HTERT RPE-1 (cell line): ENCODE results near the gene C1QTNF12.

ENCODE experiments used
- in situ Hi-C: fragments of 300-500 bp; cut with MboI; formaldehyde crosslinking; loops from 4 replicates; pipeline ENCODE4 v1.14.3; 2020; ENCODE audit warnings: low sequenced_read_pairs

The C1QTNF12 gene

GRCh38 chr1:1230656-1231399, 15.7 kb downstream of the C1QTNF12 start:
- in situ Hi-C loops = no loop called here

- in situ Hi-C loops = no loop called here
Observed at GRCh38 chr1:1229770-1230169, 16.8 kb downstream of the C1QTNF12 start.

- in situ Hi-C loops = no loop called here
Observed at GRCh38 chr1:1228596-1229321, 17.8 kb downstream of the C1QTNF12 start.

- in situ Hi-C loops = no loop called here
Observed at GRCh38 chr1:1228187-1228586, 18.3 kb downstream of the C1QTNF12 start.

GRCh38 chr1:1227386-1227785, 19.1 kb downstream of the C1QTNF12 start:
- in situ Hi-C loops = no loop called here

GRCh38 chr1:1226566-1227362, 19.8 kb downstream of the C1QTNF12 start:
- in situ Hi-C loops = no loop called here

GRCh38 chr1:1225913-1226312, 20.6 kb downstream of the C1QTNF12 start:
- in situ Hi-C loops = no loop called here

GRCh38 chr1:1225238-1225845, 21.2 kb downstream of the C1QTNF12 start:
- in situ Hi-C loops = no loop called here

- in situ Hi-C loops = no loop called here
Observed at GRCh38 chr1:1223891-1224290, 22.6 kb downstream of the C1QTNF12 start.

GRCh38 chr1:1223321-1223720, 23.2 kb downstream of the C1QTNF12 start:
- in situ Hi-C loops = no loop called here

- in situ Hi-C loops = no loop called here
Observed at GRCh38 chr1:1222575-1223225, 23.8 kb downstream of the C1QTNF12 start.

- in situ Hi-C loops = no loop called here
Observed at GRCh38 chr1:1221887-1222574, 24.5 kb downstream of the C1QTNF12 start.

GRCh38 chr1:1220197-1220596, 26.3 kb downstream of the C1QTNF12 start:
- in situ Hi-C loops = no loop called here

GRCh38 chr1:1219341-1219740, 27.2 kb downstream of the C1QTNF12 start:
- in situ Hi-C loops = no loop called here

GRCh38 chr1:1218524-1219200, 27.9 kb downstream of the C1QTNF12 start:
- in situ Hi-C loops = no loop called here

GRCh38 chr1:1217621-1218523, 28.6 kb downstream of the C1QTNF12 start:
- in situ Hi-C loops = no loop called here

- in situ Hi-C loops = no loop called here
Observed at GRCh38 chr1:1216770-1217620, 29.5 kb downstream of the C1QTNF12 start.
